ENCODE data around the gene ST6GALNAC4. TPM values are rescaled to one million over a fixed set of nuclear protein-coding genes. Genes with fewer than 3 reads are reported as not detected.
"Not testable (repeated sequence)": the region's sequence is repeated elsewhere in the genome, so short reads cannot be mapped to it uniquely, and the experiment has no call there.

Gene ST6GALNAC4
- polyA plus RNA-seq, 3 donors, result 8.9 to 14.0 (median 10.3) TPM

- 18% methylated on average over 11 of the region's 11 CpGs for WGBS (ENCODE audit: insufficient coverage)
- Mint-ChIP-seq H3K4me1 (peaks cover 8% of the 10 kb centered on the region), H3K36me3 (peaks cover 18 to 25% of the 10 kb centered on the region in 2 donors), H3K27me3 (ENCODE audit: low read depth in 3 of 3) (peaks cover 2 to 5% (median 3%) of the 10 kb centered on the region in 3 donors), H3K9me3 (peaks cover 0 to 3% (median 0%) of the 10 kb centered on the region in 7 donors), H3K4me3 (no peak overlapping the region), H3K27ac (peak overlapping the region in 1 of 7 donors; percentile 60)
- DNase-seq, result no peak
- Histone ChIP-seq H3K9ac (ENCODE audit: insufficient read depth, low read length, poor library complexity, severe bottlenecking) (no peak overlapping the region), H3K27me3 (ENCODE audit: control insufficient read depth in 2 of 2, insufficient read depth in 2 of 2, low read length in 2 of 2) (no peaks in the 10 kb centered on the region), H3K4me2 (replicated peaks; ENCODE audit: extremely low read depth, low read length, poor library complexity, severe bottlenecking) (no peak overlapping the region), H3K4me1 (ENCODE audit: control insufficient read depth in 1 of 2, insufficient read depth in 2 of 2, low read length in 2 of 2) (no peaks in the 10 kb centered on the region), H2AFZ (ENCODE audit: insufficient read depth, low read depth, low read length, poor library complexity, severe bottlenecking) (no peak overlapping the region), H3K36me3 (replicated peaks in 1 of 2; ENCODE audit: control insufficient read depth in 1 of 2, insufficient read depth in 2 of 2, low read length in 2 of 2) (peaks cover 14 to 18% of the 10 kb centered on the region in 2 donors), H3K9me3 (replicated peaks in 1 of 2; ENCODE audit: control insufficient read depth in 1 of 2, insufficient read depth in 1 of 2, low read length in 2 of 2) (no peaks in the 10 kb centered on the region), H3K79me2 (ENCODE audit: insufficient read depth, low read length) (no peaks in the 10 kb centered on the region), H3K4me3 (replicated peaks in 1 of 3; ENCODE audit: low read depth in 2 of 3, low read length in 3 of 3) (no peak overlapping the region), H4K20me1 (ENCODE audit: insufficient read depth, low read length) (no peaks in the 10 kb centered on the region), H3K27ac (ENCODE audit: low read depth in 1 of 2, low read length in 2 of 2) (no peak overlapping the region)
- intact Hi-C loops (cut with micrococcal nuclease), result loop anchor here in 1 of 2 donors (5.0 kb wide), 1 partner anchor 38 kb away; no protein-coding TSS in a partner anchor
- no peak for TF ChIP-seq CTCF (IDR thresholded peaks at IDR 0.05)
These were observed 32.4 kb downstream of the ST6GALNAC4 start for GRCh38 chr9:127884427-127884911.

DNA sequence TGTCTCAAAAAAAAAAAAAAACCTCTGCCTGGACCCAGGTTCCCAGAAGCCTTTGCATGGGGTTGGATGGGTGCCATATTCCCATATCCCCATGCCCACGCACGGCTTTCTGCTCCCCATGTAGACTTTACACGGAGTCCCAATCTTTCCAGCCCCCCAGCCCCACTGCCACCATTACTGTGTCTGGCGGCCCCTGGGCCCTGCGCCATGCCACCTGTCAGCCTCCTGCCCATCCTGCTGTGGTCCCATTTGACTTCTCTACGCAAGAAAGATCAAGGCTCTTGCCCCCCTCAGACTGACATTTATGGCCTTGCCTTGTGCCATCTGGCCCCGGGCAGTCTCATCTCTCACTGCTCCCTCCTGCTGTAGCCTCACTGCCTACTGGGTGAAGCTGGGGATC, 32.9 kb downstream of the ST6GALNAC4 start:
- WGBS (ENCODE audit: insufficient coverage), result 93% methylated on average over 3 of the region's 7 CpGs
- no peak for DNase-seq
- no peaks in the 10 kb centered on the region for H4K20me1 ChIP-seq (ENCODE audit: insufficient read depth, low read length)
- Mint-ChIP-seq H3K36me3 (peaks cover 18 to 25% of the 10 kb centered on the region in 2 donors), H3K27me3 (ENCODE audit: low read depth in 3 of 3) (peaks cover 2 to 5% (median 3%) of the 10 kb centered on the region in 3 donors), H3K9me3 (peaks cover 0 to 3% (median 0%) of the 10 kb centered on the region in 7 donors), H3K27ac (peak overlapping the region in 1 of 7 donors; percentile 33), H3K4me1 (peaks cover 8% of the 10 kb centered on the region), H3K4me3 (no peak overlapping the region)
- no peaks in the 10 kb centered on the region for H3K27me3 ChIP-seq (ENCODE audit: control insufficient read depth in 2 of 2, insufficient read depth in 2 of 2, low read length in 2 of 2)
- H3K4me3 ChIP-seq (replicated peaks in 1 of 3; ENCODE audit: low read depth in 2 of 3, low read length in 3 of 3), result no peak overlapping the region
- intact Hi-C loops (cut with micrococcal nuclease), result loop anchor here in 1 of 2 donors (5.0 kb wide), 1 partner anchor 38 kb away; no protein-coding TSS in a partner anchor
- no peaks in the 10 kb centered on the region for H3K4me1 ChIP-seq (ENCODE audit: control insufficient read depth in 1 of 2, insufficient read depth in 2 of 2, low read length in 2 of 2)
- H3K9me3 ChIP-seq (replicated peaks in 1 of 2; ENCODE audit: control insufficient read depth in 1 of 2, insufficient read depth in 1 of 2, low read length in 2 of 2), result no peaks in the 10 kb centered on the region
- H3K79me2 ChIP-seq (ENCODE audit: insufficient read depth, low read length), result no peaks in the 10 kb centered on the region
- no peak for TF ChIP-seq CTCF (IDR thresholded peaks at IDR 0.05)
- peaks cover 14 to 18% of the 10 kb centered on the region in 2 donors for H3K36me3 ChIP-seq (replicated peaks in 1 of 2; ENCODE audit: control insufficient read depth in 1 of 2, insufficient read depth in 2 of 2, low read length in 2 of 2)
- H3K27ac ChIP-seq (ENCODE audit: low read depth in 1 of 2, low read length in 2 of 2), result no peak overlapping the region
- H2AFZ ChIP-seq (ENCODE audit: insufficient read depth, low read depth, low read length, poor library complexity, severe bottlenecking), result no peak overlapping the region
- no peak overlapping the region for H3K9ac ChIP-seq (ENCODE audit: insufficient read depth, low read length, poor library complexity, severe bottlenecking)
- no peak overlapping the region for H3K4me2 ChIP-seq (replicated peaks; ENCODE audit: extremely low read depth, low read length, poor library complexity, severe bottlenecking)

- H3K9me3 Mint-ChIP-seq; H3K4me1 ChIP-seq (ENCODE audit: control insufficient read depth in 1 of 2, insufficient read depth in 2 of 2, low read length in 2 of 2); H3K79me2 ChIP-seq (ENCODE audit: insufficient read depth, low read length); DNase-seq; H3K27ac ChIP-seq (ENCODE audit: low read depth in 1 of 2, low read length in 2 of 2); H3K4me3 Mint-ChIP-seq; H3K4me2 ChIP-seq (replicated peaks; ENCODE audit: extremely low read depth, low read length, poor library complexity, severe bottlenecking); H3K36me3 ChIP-seq (replicated peaks in 1 of 2; ENCODE audit: control insufficient read depth in 1 of 2, insufficient read depth in 2 of 2, low read length in 2 of 2); H4K20me1 ChIP-seq (ENCODE audit: insufficient read depth, low read length); H3K36me3 Mint-ChIP-seq; H3K4me3 ChIP-seq (replicated peaks in 1 of 3; ENCODE audit: low read depth in 2 of 3, low read length in 3 of 3); H3K9me3 ChIP-seq (replicated peaks in 1 of 2; ENCODE audit: control insufficient read depth in 1 of 2, insufficient read depth in 1 of 2, low read length in 2 of 2); H3K9ac ChIP-seq (ENCODE audit: insufficient read depth, low read length, poor library complexity, severe bottlenecking); H2AFZ ChIP-seq (ENCODE audit: insufficient read depth, low read depth, low read length, poor library complexity, severe bottlenecking); H3K27ac Mint-ChIP-seq: not testable (repeated sequence)
- 100% methylated on average over 2 of the region's 3 CpGs for WGBS (ENCODE audit: insufficient coverage)
- Mint-ChIP-seq H3K27me3 (ENCODE audit: low read depth in 3 of 3) (peaks cover 18 to 26% (median 18%) of the 10 kb centered on the region in 3 donors), H3K4me1 (peaks cover 15% of the 10 kb centered on the region)
- peaks cover 6 to 19% of the 10 kb centered on the region in 2 donors for H3K27me3 ChIP-seq (ENCODE audit: control insufficient read depth in 2 of 2, insufficient read depth in 2 of 2, low read length in 2 of 2)
- intact Hi-C loops (cut with micrococcal nuclease), result loop anchor here in 1 of 2 donors (5.0 kb wide), 1 partner anchor 41 kb away; no protein-coding TSS in a partner anchor
These were observed 35.1 kb downstream of the ST6GALNAC4 start for GRCh38 chr9:127881715-127882114.
